ENCODE measurements around the gene LCK.
"Not testable (repeated sequence)": the region's sequence is repeated elsewhere in the genome, so short reads cannot be mapped to it uniquely, and the experiment has no call there.

LCK gene

GRCh38 chr1:32275424-32275823 lies 24.4 kb downstream of the LCK start:
- peak; percentile 18 for DNase-seq

- DNase-seq = no peak
These were observed 25.1 kb downstream of the LCK start for GRCh38 chr1:32276032-32276782.

- not testable (repeated sequence) for DNase-seq
These were observed 33.7 kb downstream of the LCK start for GRCh38 chr1:32284777-32285176.

GRCh38 chr1:32285658-32286057 lies 34.6 kb downstream of the LCK start:
- DNase-seq = no peak

GRCh38 chr1:32286763-32287162 lies 35.7 kb downstream of the LCK start:
- DNase-seq = no peak

- DNase-seq = no peak
These were observed 38.2 kb downstream of the LCK start for GRCh38 chr1:32289256-32289655.

GRCh38 chr1:32291145-32291707 lies 40.2 kb downstream of the LCK start:
- DNase-seq = no peak

GRCh38 chr1:32291708-32292538 lies 40.9 kb downstream of the LCK start, which contains the start of gene HDAC1:
Gene HDAC1, plus strand, starts transcription at chr1:32292083. Its CDS starts 87 bp downstream, at chr1:32292170.
- DNase-seq = peak; percentile 89

GRCh38 chr1:32298211-32298610 lies 47.1 kb downstream of the LCK start:
- not testable (repeated sequence) for DNase-seq

- DNase-seq = no peak
These were observed 48.3 kb downstream of the LCK start for GRCh38 chr1:32299327-32299726.

- no peak for DNase-seq
These were observed 52.3 kb downstream of the LCK start for GRCh38 chr1:32303358-32303757.

GRCh38 chr1:32303997-32304622 lies 53.0 kb downstream of the LCK start:
- no peak for DNase-seq

GRCh38 chr1:32305310-32305709 lies 54.2 kb downstream of the LCK start:
- DNase-seq = no peak

- no peak for DNase-seq
These were observed 56.3 kb downstream of the LCK start for GRCh38 chr1:32307324-32307723.

GRCh38 chr1:32309960-32310359 lies 58.9 kb downstream of the LCK start:
- DNase-seq = no peak

GRCh38 chr1:32311709-32312393 lies 60.8 kb downstream of the LCK start:
- DNase-seq = no peak

- no peak for DNase-seq
These were observed 65.8 kb downstream of the LCK start for GRCh38 chr1:32316903-32317277.

- no peak for DNase-seq
These were observed 67.2 kb downstream of the LCK start for GRCh38 chr1:32318127-32318869.

GRCh38 chr1:32321712-32322291 lies 70.7 kb downstream of the LCK start:
- DNase-seq = no peak

GRCh38 chr1:32327204-32327603 lies 76.1 kb downstream of the LCK start:
- no peak for DNase-seq

GRCh38 chr1:32329931-32330466 lies 78.9 kb downstream of the LCK start:
- no peak for DNase-seq
